Effector memory CD8-positive, alpha-beta T cell (primary cell): ENCODE measurements around the gene SSMEM1.
A peak's percentile ranks its signal among the peaks of the same experiment; 100 is the strongest.
"Not testable (repeated sequence)": the region's sequence is repeated elsewhere in the genome, so short reads cannot be mapped to it uniquely, and the experiment has no call there.

Experiments
- ATAC-seq: fragments of 150-1000 bp; cut with Tn5 transposase; replicated peaks from 2 replicates; pipeline ENCODE4 v1.10.0; 2021; ENCODE audit warnings: mild to moderate bottlenecking, moderate library complexity
- DNase-seq, 3 experiments: peaks; one replicate each; pipeline ENCODE4 v3.0.0; 2021
- H3K27ac Mint-ChIP-seq, 2 donors: one replicate each; pipeline ENCODE4 v1.8.0; 2022; ENCODE audit warnings: mild to moderate bottlenecking in 2 of 2, mixed read lengths in 2 of 2, moderate library complexity in 2 of 2
- H3K27me3 Mint-ChIP-seq, 2 donors: one replicate each; pipeline ENCODE4 v1.8.0; 2022; ENCODE audit warnings: mixed read lengths in 2 of 2
- H3K36me3 Mint-ChIP-seq: one replicate; pipeline ENCODE4 v1.8.0; 2022; ENCODE audit warnings: mild to moderate bottlenecking, moderate library complexity, mixed read lengths; ENCODE audit not compliant: insufficient read depth
- H3K4me1 Mint-ChIP-seq, 2 donors: one replicate each; pipeline ENCODE4 v1.8.0; 2022; ENCODE audit warnings: low read depth in 2 of 2, mixed read lengths in 2 of 2
- H3K4me3 Mint-ChIP-seq, 2 donors: one replicate each; pipeline ENCODE4 v1.8.0; 2022; ENCODE audit warnings: mild to moderate bottlenecking in 2 of 2, mixed read lengths in 2 of 2, moderate library complexity in 2 of 2
- H3K9me3 Mint-ChIP-seq, 2 donors: one replicate each; pipeline ENCODE4 v1.8.0; 2022; ENCODE audit warnings: mixed read lengths in 2 of 2

Gene SSMEM1

GRCh38 chr7:130242198-130243014 lies 34.7 kb downstream of the SSMEM1 start:
- Mint-ChIP-seq H3K4me3 (no peak overlapping the region), H3K9me3 (no peaks in the 10 kb centered on the region), H3K36me3 (no peaks in the 10 kb centered on the region), H3K27ac (no peak overlapping the region), H3K27me3 (peaks cover 26 to 44% of the 10 kb centered on the region in 2 donors), H3K4me1 (peaks cover 0 to 6% of the 10 kb centered on the region in 2 donors)
- ATAC-seq (peak; percentile 55), DNase-seq (peak; percentile 22 to 31 (median 23))

- not testable (repeated sequence) for H3K36me3 Mint-ChIP-seq, H3K4me3 Mint-ChIP-seq, ATAC-seq, H3K27ac Mint-ChIP-seq, H3K9me3 Mint-ChIP-seq, H3K4me1 Mint-ChIP-seq, DNase-seq
- H3K27me3 Mint-ChIP-seq = peaks cover 24 to 44% of the 10 kb centered on the region in 2 donors
Measured at GRCh38 chr7:130243486-130243885, 35.8 kb downstream of the SSMEM1 start.

GRCh38 chr7:130246491-130246890 lies 38.8 kb downstream of the SSMEM1 start:
- ATAC-seq, H3K4me1 Mint-ChIP-seq, H3K9me3 Mint-ChIP-seq, H3K36me3 Mint-ChIP-seq, H3K4me3 Mint-ChIP-seq, H3K27ac Mint-ChIP-seq, DNase-seq: not testable (repeated sequence)
- H3K27me3 Mint-ChIP-seq = peaks cover 24 to 50% of the 10 kb centered on the region in 2 donors

- not testable (repeated sequence) for H3K36me3 Mint-ChIP-seq, H3K4me1 Mint-ChIP-seq, H3K9me3 Mint-ChIP-seq, H3K4me3 Mint-ChIP-seq, ATAC-seq, DNase-seq, H3K27ac Mint-ChIP-seq
- H3K27me3 Mint-ChIP-seq = peaks cover 45 to 60% of the 10 kb centered on the region in 2 donors
Measured at GRCh38 chr7:130248842-130249241, 41.2 kb downstream of the SSMEM1 start.

- ATAC-seq, H3K4me1 Mint-ChIP-seq, H3K4me3 Mint-ChIP-seq, H3K36me3 Mint-ChIP-seq, DNase-seq, H3K9me3 Mint-ChIP-seq, H3K27ac Mint-ChIP-seq: not testable (repeated sequence)
- peaks cover 43 to 59% of the 10 kb centered on the region in 2 donors for H3K27me3 Mint-ChIP-seq
Measured at GRCh38 chr7:130249626-130250025, 42.0 kb downstream of the SSMEM1 start.

- no peak overlapping the region for H3K4me3 Mint-ChIP-seq
- ATAC-seq = no peak
- no peaks in the 10 kb centered on the region for H3K36me3 Mint-ChIP-seq
- no peak for DNase-seq
- H3K27me3 Mint-ChIP-seq = peaks cover 38 to 41% of the 10 kb centered on the region in 2 donors
- H3K4me1 Mint-ChIP-seq = no peaks in the 10 kb centered on the region
- peaks cover 0 to 1% of the 10 kb centered on the region in 2 donors for H3K9me3 Mint-ChIP-seq
- H3K27ac Mint-ChIP-seq = no peak overlapping the region
Measured at GRCh38 chr7:130254555-130254954, 46.9 kb downstream of the SSMEM1 start.

GRCh38 chr7:130256704-130257103 lies 49.0 kb downstream of the SSMEM1 start:
- DNase-seq = no peak
- Mint-ChIP-seq H3K9me3 (peaks cover 0 to 1% of the 10 kb centered on the region in 2 donors), H3K4me1 (no peaks in the 10 kb centered on the region), H3K27me3 (peaks cover 32 to 46% of the 10 kb centered on the region in 2 donors), H3K36me3 (no peaks in the 10 kb centered on the region), H3K4me3 (no peak overlapping the region), H3K27ac (no peak overlapping the region)
- no peak for ATAC-seq

GRCh38 chr7:130258494-130259078 lies 50.9 kb downstream of the SSMEM1 start:
- H3K4me1 Mint-ChIP-seq = no peaks in the 10 kb centered on the region
- no peak overlapping the region for H3K27ac Mint-ChIP-seq
- H3K4me3 Mint-ChIP-seq = no peak overlapping the region
- H3K9me3 Mint-ChIP-seq = peaks cover 0 to 1% of the 10 kb centered on the region in 2 donors
- peaks cover 25 to 46% of the 10 kb centered on the region in 2 donors for H3K27me3 Mint-ChIP-seq
- DNase-seq (no peak), ATAC-seq (no peak)
- no peaks in the 10 kb centered on the region for H3K36me3 Mint-ChIP-seq

- no peak for ATAC-seq
- DNase-seq = no peak
- Mint-ChIP-seq H3K9me3 (peaks cover 0 to 1% of the 10 kb centered on the region in 2 donors), H3K27ac (no peak overlapping the region), H3K36me3 (no peaks in the 10 kb centered on the region), H3K27me3 (peaks cover 32 to 41% of the 10 kb centered on the region in 2 donors), H3K4me3 (no peak overlapping the region), H3K4me1 (no peaks in the 10 kb centered on the region)
Measured at GRCh38 chr7:130262448-130262847, 54.8 kb downstream of the SSMEM1 start.

GRCh38 chr7:130263130-130263529 lies 55.5 kb downstream of the SSMEM1 start:
- Mint-ChIP-seq H3K27me3 (peaks cover 37 to 41% of the 10 kb centered on the region in 2 donors), H3K9me3 (peaks cover 0 to 1% of the 10 kb centered on the region in 2 donors), H3K36me3 (no peaks in the 10 kb centered on the region), H3K4me1 (no peaks in the 10 kb centered on the region), H3K27ac (no peak overlapping the region), H3K4me3 (no peak overlapping the region)
- DNase-seq (no peak), ATAC-seq (no peak)
